Hepatocyte (in vitro differentiated cells): ENCODE measurements around the gene PTPRK.

Experiments used
- CTCF ChIP-seq: fragments of 200-600 bp; sonication (generic); IDR thresholded peaks from 2 replicates; pipeline ENCODE4 v1.5.1; 2016; ENCODE audit warnings: antibody characterized with exemption, mild to moderate bottlenecking; ENCODE audit not compliant: poor library complexity
- EZH2 ChIP-seq: fragments of 200-600 bp; sonication (generic); IDR thresholded peaks from 2 replicates; pipeline ENCODE4 v1.6.1; 2016; ENCODE audit warnings: antibody characterized with exemption, mild to moderate bottlenecking, borderline replicate concordance
- EZH2phosphoT487 ChIP-seq: fragments of 200-600 bp; sonication (generic); IDR thresholded peaks from one replicate; pipeline ENCODE4 v1.6.1; 2018; ENCODE audit warnings: antibody characterized with exemption, mild to moderate bottlenecking, low read depth, moderate library complexity; ENCODE audit not compliant: unreplicated experiment, severe bottlenecking

GRCh38 chr6:128167552-128167951 is 352.8 kb downstream of the PTPRK start:
- TF ChIP-seq EZH2 (no peak), CTCF (no peak), EZH2phosphoT487 (no peak)
